ENCODE measurements around the gene LONRF3.
"Not testable (repeated sequence)": the region's sequence is repeated elsewhere in the genome, so short reads cannot be mapped to it uniquely, and the experiment has no call there.

Gene LONRF3

GRCh38 chrX:118983513-118983912, 9.1 kb downstream of the LONRF3 start:
- DNase-seq (ENCODE audit: low spot score), result no peak

DNA sequence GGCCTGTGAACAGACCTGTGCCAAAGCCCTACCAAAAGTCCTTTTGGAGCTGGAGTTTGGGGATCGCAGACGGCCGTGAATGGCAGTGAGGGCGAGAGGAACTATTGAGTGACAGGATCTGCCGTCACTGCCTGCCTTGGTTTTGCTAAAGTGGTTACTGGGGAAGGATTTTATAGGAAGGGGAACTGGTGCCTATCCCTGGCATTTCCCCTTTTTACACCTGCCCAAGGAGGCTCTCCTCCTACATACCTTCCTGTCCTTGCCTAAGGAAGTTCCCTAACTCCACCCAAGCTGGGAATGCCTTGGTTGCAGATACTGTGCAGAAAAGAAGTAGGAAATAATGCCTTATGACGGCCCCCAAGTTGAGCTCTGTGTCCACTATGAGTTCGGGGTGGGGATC, 14.5 kb downstream of the LONRF3 start:
- DNase-seq (ENCODE audit: low spot score), result no peak

DNA sequence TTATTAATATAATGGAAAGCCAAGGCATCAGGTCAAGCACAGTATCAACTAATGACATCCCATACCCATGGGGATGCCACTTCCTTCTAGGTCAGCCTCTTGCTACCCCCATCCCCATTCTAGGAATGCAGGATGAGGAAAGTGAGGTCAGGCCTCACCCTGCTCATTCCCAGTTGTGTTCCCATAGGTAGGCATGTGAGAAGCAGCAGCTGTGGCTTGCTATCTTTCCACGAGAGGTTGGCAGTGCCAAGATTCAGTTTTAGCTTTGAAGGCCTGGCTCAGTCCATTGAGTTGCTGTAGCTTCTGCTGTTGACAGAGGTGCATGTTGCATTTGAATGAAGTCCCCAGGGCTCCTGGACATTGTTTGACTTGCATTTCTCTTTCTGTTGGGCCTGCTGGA, 15.5 kb downstream of the LONRF3 start:
- DNase-seq (ENCODE audit: low spot score), result no peak

- DNase-seq (ENCODE audit: low spot score), result no peak
These were observed 16.3 kb downstream of the LONRF3 start for GRCh38 chrX:118990512-118991227.

DNA sequence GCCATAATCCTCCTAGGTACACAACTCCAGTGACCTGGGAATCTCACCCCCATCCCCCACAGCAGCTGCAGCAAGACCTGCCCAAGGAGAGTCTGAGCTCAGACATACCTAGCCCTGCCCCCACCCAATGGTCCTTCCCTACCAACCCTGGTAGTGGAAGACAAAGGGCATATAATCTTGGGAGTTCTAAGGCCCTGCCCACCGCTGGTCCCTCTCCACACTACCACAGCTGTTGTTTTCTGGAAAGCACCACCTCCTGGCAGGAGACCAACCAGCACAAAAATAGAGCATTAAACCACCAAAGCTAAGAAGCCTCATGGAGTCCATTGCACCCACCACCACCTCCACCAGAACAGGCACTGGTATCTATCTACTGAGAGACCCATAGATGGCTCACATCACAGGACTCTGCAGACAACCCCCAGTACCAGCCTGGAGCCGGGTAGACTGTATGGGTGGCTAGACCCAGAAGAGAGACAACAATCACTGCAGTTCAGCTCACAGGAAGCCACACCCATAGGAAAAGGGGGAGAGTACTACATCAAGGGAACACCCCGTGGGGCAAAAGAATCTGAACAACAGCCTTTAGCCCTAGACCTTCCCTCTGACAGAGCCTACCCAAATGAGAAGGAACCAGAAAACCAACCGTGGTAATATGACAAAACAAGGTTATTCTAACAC, 18.2 kb downstream of the LONRF3 start:
- not testable (repeated sequence) for DNase-seq (ENCODE audit: low spot score)

- DNase-seq (ENCODE audit: low spot score), result no peak
These were observed 29.0 kb downstream of the LONRF3 start for GRCh38 chrX:119003462-119003861.

GRCh38 chrX:119004920-119005524, 30.6 kb downstream of the LONRF3 start:
- no peak for DNase-seq (ENCODE audit: low spot score)

- no peak for DNase-seq (ENCODE audit: low spot score)
These were observed 32.9 kb downstream of the LONRF3 start for GRCh38 chrX:119007189-119007770.

GRCh38 chrX:119008110-119008744, 33.8 kb downstream of the LONRF3 start:
- DNase-seq (ENCODE audit: low spot score), result no peak

- no peak for DNase-seq (ENCODE audit: low spot score)
These were observed 34.7 kb downstream of the LONRF3 start for GRCh38 chrX:119009071-119009470.

DNA sequence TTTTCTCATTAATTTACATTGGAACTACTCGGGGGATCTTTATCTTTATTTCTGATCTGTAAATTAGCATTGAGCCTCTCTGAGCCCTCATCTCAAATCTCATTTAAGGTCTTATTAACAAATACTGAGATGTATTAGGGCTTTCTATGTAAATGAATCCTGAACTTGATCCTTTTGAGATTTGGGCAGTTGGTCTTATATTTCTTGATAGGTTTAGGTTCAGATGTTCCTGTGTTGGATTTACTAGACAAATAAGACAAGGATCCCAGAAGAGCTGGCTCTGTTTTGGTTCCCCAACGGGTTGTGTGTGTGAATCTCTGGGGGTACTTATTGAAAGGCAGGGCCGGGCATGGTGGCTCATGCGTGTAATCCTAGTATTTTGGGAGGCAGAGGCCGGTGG, 36.1 kb downstream of the LONRF3 start:
- DNase-seq (ENCODE audit: low spot score), result no peak

DNA sequence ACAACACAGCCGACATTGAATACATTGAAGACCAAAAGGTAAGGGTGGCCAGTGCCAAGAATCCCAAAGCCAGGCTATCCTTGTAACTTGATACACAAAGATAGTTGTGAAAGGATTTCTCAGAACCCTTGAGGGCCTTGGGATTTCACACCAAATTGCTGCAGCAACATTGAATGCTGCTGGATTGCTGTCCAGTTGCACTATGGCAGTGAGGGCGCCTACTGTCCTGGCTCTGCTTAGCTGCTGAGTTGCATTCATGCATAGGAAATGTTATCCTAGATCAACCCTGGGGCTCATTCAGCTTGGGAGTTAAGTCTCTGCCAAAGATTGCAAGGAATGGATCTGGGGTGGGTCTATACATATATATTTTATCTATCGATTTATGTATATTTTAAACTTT, 38.7 kb downstream of the LONRF3 start:
- DNase-seq (ENCODE audit: low spot score), result no peak

DNA sequence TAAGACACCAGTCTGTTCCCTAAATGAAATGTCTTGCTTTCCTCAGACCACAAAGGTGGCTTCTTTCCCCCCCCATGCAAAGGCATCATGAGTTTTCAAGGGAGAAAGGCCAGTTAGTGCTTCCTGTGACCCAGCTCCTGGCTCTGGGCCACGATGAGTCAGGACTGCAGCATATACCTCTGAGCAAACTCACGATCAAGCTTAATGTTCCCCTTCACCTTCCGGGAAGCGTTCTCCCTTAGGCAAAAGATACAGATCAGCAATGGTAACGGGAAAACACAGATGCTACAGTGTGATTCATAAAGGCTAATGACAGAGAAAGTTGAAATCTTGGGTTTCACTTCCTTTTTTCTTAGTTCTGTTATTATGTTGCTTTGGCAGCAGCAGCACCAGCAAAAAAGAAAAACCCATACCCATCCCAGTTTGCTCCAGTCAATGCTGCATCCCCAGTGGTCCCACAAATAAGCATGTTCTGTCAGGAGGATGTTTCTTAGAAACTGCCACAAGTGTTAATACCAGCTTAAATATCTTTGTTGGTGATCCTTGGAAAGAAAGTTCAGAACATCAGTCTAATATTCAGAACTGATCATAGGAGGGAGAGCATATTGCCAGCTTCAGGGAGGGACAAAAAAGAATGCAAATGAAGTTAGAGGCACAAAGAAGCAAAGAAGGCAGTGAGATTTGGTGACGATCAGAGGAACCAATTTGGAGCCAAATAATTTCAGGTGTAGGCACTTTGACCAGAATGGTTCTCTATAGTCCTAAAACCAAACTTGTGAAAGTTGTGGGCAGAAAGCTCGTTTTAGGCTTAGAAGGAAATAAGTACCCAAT, 41.2 kb downstream of the LONRF3 start:
- DNase-seq (ENCODE audit: low spot score), result no peak

DNA sequence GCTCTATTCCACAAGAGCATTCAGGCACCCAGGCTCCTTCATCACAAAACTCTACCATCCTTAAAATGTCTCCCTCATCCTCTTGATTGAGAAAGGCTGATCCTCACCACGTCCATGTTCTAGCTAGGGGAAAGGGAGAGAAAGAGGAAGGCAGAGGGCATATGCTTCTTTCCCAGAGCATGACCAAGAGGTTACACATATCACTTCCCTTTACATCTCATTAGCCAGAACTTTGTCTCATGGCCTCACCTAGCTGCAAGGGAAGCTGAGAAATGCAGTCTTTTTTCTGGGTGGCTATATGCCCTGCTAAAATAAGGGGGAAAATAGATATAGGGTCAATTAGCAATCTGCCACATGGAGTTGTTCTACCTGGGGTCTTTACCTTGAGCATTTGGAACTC, 42.7 kb downstream of the LONRF3 start:
- DNase-seq (ENCODE audit: low spot score), result no peak

GRCh38 chrX:119025900-119026299, 51.5 kb downstream of the LONRF3 start:
- no peak for DNase-seq (ENCODE audit: low spot score)

GRCh38 chrX:119026344-119026743, 51.9 kb downstream of the LONRF3 start:
- DNase-seq (ENCODE audit: low spot score), result not testable (repeated sequence)

DNA sequence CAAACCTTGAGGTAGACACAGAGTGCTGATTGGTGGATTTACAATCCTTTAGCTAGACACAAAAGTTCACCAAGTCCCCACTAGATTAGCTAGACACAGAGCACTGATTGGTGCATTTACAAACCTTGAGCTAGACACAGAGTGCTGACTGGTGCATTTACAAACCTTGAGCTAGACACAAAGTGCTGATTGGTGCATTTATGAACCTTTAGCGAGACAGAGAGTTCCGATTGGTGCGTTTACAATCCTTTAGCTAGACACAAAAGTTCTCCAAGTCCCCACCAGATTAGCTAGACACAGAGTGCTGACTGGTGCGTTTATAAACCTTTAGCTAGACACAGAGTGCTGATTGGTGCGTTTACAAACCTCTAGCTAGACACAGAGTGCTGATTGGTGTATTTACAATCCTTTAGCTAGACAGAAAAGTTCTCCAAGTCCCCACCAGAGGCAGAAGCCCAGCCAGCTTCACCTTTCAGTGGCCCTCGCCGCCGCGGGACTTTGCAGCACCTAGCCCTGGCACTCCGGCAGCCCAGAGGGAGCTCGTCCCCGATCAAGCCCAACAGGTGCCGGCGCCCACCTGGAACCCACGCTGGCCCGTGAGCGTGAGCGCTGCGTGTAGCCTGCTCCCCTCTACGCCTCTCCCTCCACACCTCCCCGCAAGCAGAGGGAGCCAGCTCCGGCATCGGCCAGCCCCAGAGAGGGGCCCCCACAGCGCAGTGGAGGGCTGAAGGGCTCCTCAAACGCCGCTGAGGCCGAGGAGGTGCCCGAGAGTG, 53.7 kb downstream of the LONRF3 start:
- not testable (repeated sequence) for DNase-seq (ENCODE audit: low spot score)

- no peak for DNase-seq (ENCODE audit: low spot score)
These were observed 54.4 kb downstream of the LONRF3 start for GRCh38 chrX:119028733-119029330.

GRCh38 chrX:119029656-119030055, 55.2 kb downstream of the LONRF3 start:
- DNase-seq (ENCODE audit: low spot score), result not testable (repeated sequence)

- DNase-seq (ENCODE audit: low spot score), result no peak
These were observed 56.6 kb downstream of the LONRF3 start for GRCh38 chrX:119030990-119031389.

Measured in left forelimb (tissue), 1 donor.